ENCODE results near the gene EYS. TPM values are rescaled to one million over a fixed set of nuclear protein-coding genes. Genes with fewer than 3 reads are reported as not detected.

Gene EYS
- total and polyA plus RNA-seq, 2 of the 8 experiments (the other 6 are each of a cell fraction or from before 2014, with no cell fraction given): 0.05 to 0.13 TPM

DNA sequence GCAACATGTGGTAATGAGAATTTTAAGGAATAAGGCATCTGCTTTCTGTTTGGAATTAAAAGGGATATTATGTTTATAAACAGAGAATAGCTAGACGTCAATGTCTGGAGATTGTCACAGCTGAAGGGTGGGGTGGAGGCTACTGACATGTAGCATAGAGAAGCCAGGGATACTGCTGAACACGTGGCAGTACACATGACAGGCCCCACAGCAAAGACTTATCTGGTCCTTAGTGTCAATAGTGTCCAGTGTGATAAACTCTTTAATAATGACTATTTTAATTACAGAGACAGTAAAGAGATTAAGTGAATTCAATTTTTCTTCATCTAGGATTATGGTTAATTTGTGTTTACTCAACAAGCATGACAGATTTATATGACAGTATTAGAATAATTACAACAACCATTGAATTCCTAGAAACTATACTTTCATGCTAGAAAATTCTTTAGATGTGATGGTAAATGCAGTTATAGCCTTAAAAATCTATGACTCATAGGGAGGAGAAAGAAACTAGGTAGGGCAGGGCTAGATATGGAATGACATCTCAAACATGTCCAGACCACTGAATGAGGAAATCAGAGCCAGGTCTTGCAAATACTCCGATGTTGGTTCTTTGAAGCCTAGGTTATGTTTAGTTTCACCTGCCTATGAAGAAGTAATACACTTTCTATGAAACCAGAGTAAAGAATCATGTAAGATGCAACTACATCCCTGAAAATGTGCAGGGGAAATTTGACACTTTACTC lies 1671.9 kb downstream of the EYS start:
- Histone ChIP-seq H3K23ac (ENCODE audit: insufficient read length) (no peak overlapping the region), H3K18ac (ENCODE audit: extremely low read depth, low read length) (no peak overlapping the region), H4K8ac (ENCODE audit: extremely low read depth, insufficient read depth, low read length) (no peak overlapping the region), H3K4me1 (replicated peaks in 1 of 4; ENCODE audit: control insufficient read depth in 3 of 4, insufficient read depth in 4 of 4, low read length in 3 of 4) (no peaks in the 10 kb centered on the region), H3K79me1 (ENCODE audit: low read depth, low read length) (no peaks in the 10 kb centered on the region), H3K14ac (ENCODE audit: insufficient read length) (no peak overlapping the region), H3K9me3 (ENCODE audit: insufficient read depth in 2 of 2, low read depth in 1 of 2, low read length in 1 of 2) (peaks cover 0 to 9% of the 10 kb centered on the region in 2 experiments; a peak in 1 of 4 replicates), H4K5ac (ENCODE audit: insufficient read length, low read depth, low read length) (no peak overlapping the region), H3K56ac (replicated peaks; ENCODE audit: insufficient read length, low read depth, low read length) (no peak overlapping the region), H2BK20ac (ENCODE audit: low read length) (no peak overlapping the region), H2BK120ac (replicated peaks; ENCODE audit: low read depth, low read length) (no peak overlapping the region), H2BK15ac (ENCODE audit: low read length) (no peak overlapping the region), H4K20me1 (replicated peaks in 1 of 2; ENCODE audit: control insufficient read depth in 1 of 2, insufficient read depth in 2 of 2, low read length in 2 of 2) (no peaks in the 10 kb centered on the region), H3K4ac (replicated peaks; ENCODE audit: insufficient read length, low read depth, low read length) (no peak overlapping the region), H3K4me3 (ENCODE audit: extremely low read depth in 1 of 4, insufficient read depth in 2 of 4, low read depth in 3 of 4, low read length in 4 of 4) (no peak overlapping the region), H3K9ac (replicated peaks in 1 of 4; ENCODE audit: extremely low read depth in 1 of 4, low read depth in 3 of 4, low read length in 3 of 4) (no peak overlapping the region), H3K4me2 (ENCODE audit: insufficient read depth in 1 of 2, low read depth in 2 of 2, low read length in 2 of 2) (no peak overlapping the region), H3K79me2 (ENCODE audit: control insufficient read depth in 1 of 2, insufficient read depth in 2 of 2, low read length in 2 of 2) (no peaks in the 10 kb centered on the region), H3K23me2 (ENCODE audit: low read depth, low read length) (no peaks in the 10 kb centered on the region), H2BK12ac (ENCODE audit: low read depth, low read length) (no peak overlapping the region), H2AK5ac (ENCODE audit: low read depth, low read length) (no peak overlapping the region), H2AFZ (ENCODE audit: low read length) (no peak overlapping the region), H2BK5ac (ENCODE audit: low read depth, low read length) (no peak overlapping the region), H3K36me3 (ENCODE audit: control insufficient read depth in 2 of 4, insufficient read depth in 4 of 4, low read length in 3 of 4) (no peaks in the 10 kb centered on the region), H3K27me3 (replicated peaks in 1 of 4; ENCODE audit: control insufficient read depth in 3 of 4, extremely low read depth in 1 of 4, insufficient read depth in 3 of 4, low read length in 3 of 4) (no peaks in the 10 kb centered on the region), H4K91ac (replicated peaks; ENCODE audit: insufficient read length, low read length) (no peak overlapping the region), H3K27ac (ENCODE audit: low read depth, low read length) (no peak overlapping the region)
- ChIA-PET POLR2A (ENCODE audit: partially characterized antibody) (no interaction called here), CTCF (ENCODE audit: partially characterized antibody) (interaction anchor here (1.0 kb wide), 1 partner anchor 12 kb away, joined by 4 read pairs; no protein-coding TSS in a partner anchor)
- no peak for DNase-seq (ENCODE audit: low read depth in 1 of 2, low spot score in 2 of 2)
- 90% methylated on average over 3 of the region's 3 CpGs; no CpG with 5 or more reads in 1 of the 2 experiments for WGBS, 2 experiments (ENCODE audit: extremely low coverage in 1 of 2, insufficient coverage in 1 of 2, insufficient read length in 1 of 2, insufficient replicate concordance in 2 of 2, low coverage in 1 of 2, low lambda C conversion rate in 2 of 2, missing lambda C conversion rate in 1 of 2)
- TF ChIP-seq FOSL1 (IDR thresholded peaks at IDR 0.05; ENCODE audit: insufficient read depth, low read depth, low read length) (no peak), BRCA1 (IDR thresholded peaks at IDR 0.05; ENCODE audit: low read depth, low read length) (no peak), RFX5 (IDR thresholded peaks at IDR 0.05; ENCODE audit: borderline replicate concordance, low read depth, low read length) (no peak), POU5F1 (IDR thresholded peaks at IDR 0.05; ENCODE audit: low read depth, low read length) (no peak), KDM5A (IDR thresholded peaks at IDR 0.05; ENCODE audit: low read length) (no peak), JUN (IDR thresholded peaks at IDR 0.05; ENCODE audit: low read depth, low read length) (no peak), TAF7 (optimal IDR thresholded peaks at IDR 0.05; ENCODE audit: borderline replicate concordance, low read depth, low read length) (no peak), SIX5 (IDR thresholded peaks at IDR 0.05; ENCODE audit: low read depth, low read length) (no peak), RBBP5 (IDR thresholded peaks at IDR 0.05; ENCODE audit: borderline replicate concordance, low read depth, low read length) (no peak), SP2 (IDR thresholded peaks at IDR 0.05; ENCODE audit: low read length) (no peak)
- FAIRE-seq: no peak

All from H1 (cell line).